WTC11 (cell line): ENCODE results near the gene DISC1. TPM values are rescaled to one million over a fixed set of nuclear protein-coding genes. Genes with fewer than 3 reads are reported as not detected.

ENCODE experiments used
- ATAC-seq: fragments of 200-7000 bp; cut with Tn5 transposase; 2 replicates; pipeline ENCODE4 v1.10.0; 2021; ENCODE audit warnings: mild to moderate bottlenecking, moderate library complexity
- CTCF ChIA-PET: fragments of 300-600 bp; sonication (Branson Sonifier 250); formaldehyde crosslinking; loops from one replicate; lab custom pipeline; 2021; ENCODE audit warnings: antibody characterized with exemption; lab: Charles Lee
- POLR2A ChIA-PET: fragments of 350-600 bp; sonication (Branson Sonifier 250); formaldehyde crosslinking; loops from one replicate; lab custom pipeline; 2021; ENCODE audit warnings: antibody characterized with exemption; lab: Charles Lee
- DNase-seq: peaks from one replicate; pipeline ENCODE4 v3.0.0; 2021; ENCODE audit warnings: low spot score
- H3K27ac Mint-ChIP-seq: 2 replicates; pipeline ENCODE4 v1.8.0; 2021; ENCODE audit warnings: mixed read lengths
- H3K27me3 Mint-ChIP-seq: 2 replicates; pipeline ENCODE4 v1.8.0; 2021; ENCODE audit warnings: low read depth, mild to moderate bottlenecking, moderate library complexity, mixed read lengths
- H3K36me3 Mint-ChIP-seq: 2 replicates; pipeline ENCODE4 v1.8.0; 2021; ENCODE audit warnings: mixed read lengths
- H3K4me1 Mint-ChIP-seq: 2 replicates; pipeline ENCODE4 v1.8.0; 2022; ENCODE audit warnings: mixed read lengths
- H3K4me3 Mint-ChIP-seq: 2 replicates; pipeline ENCODE4 v1.8.0; 2021; ENCODE audit warnings: mild to moderate bottlenecking, moderate library complexity, mixed read lengths
- H3K9me3 Mint-ChIP-seq: 2 replicates; pipeline ENCODE4 v1.8.0; 2021; ENCODE audit warnings: mixed read lengths
- ATF1 ChIP-seq: sonication (generic); formaldehyde crosslinking; IDR thresholded peaks from 2 replicates; pipeline ENCODE4 v1.8.1; 2023; ENCODE audit warnings: mild to moderate bottlenecking, moderate library complexity, missing genetic modification reagents
- CREB1 ChIP-seq: sonication (generic); formaldehyde crosslinking; IDR thresholded peaks from 2 replicates; pipeline ENCODE4 v1.8.0; 2023; ENCODE audit warnings: mild to moderate bottlenecking, missing genetic modification reagents
- FOXK1 ChIP-seq: sonication (generic); formaldehyde crosslinking; IDR thresholded peaks from 2 replicates; pipeline ENCODE4 v1.8.0; 2022; ENCODE audit warnings: mild to moderate bottlenecking, moderate library complexity, missing genetic modification reagents
- FOXP1 ChIP-seq: sonication (generic); formaldehyde crosslinking; IDR thresholded peaks from 2 replicates; pipeline ENCODE4 v1.8.0; 2022; ENCODE audit warnings: missing genetic modification reagents, mild to moderate bottlenecking, moderate library complexity, borderline replicate concordance
- GABPB1 ChIP-seq: sonication (generic); formaldehyde crosslinking; IDR thresholded peaks from 2 replicates; pipeline ENCODE4 v1.8.1; 2023; ENCODE audit warnings: mild to moderate bottlenecking, missing genetic modification reagents
- JUN ChIP-seq: sonication (generic); formaldehyde crosslinking; IDR thresholded peaks from 2 replicates; pipeline ENCODE4 v1.8.0; 2023; ENCODE audit warnings: mild to moderate bottlenecking, missing genetic modification reagents
- NR3C1 ChIP-seq: sonication (generic); formaldehyde crosslinking; conservative IDR thresholded peaks from 2 replicates; pipeline ENCODE4 v1.8.1; 2023; ENCODE audit warnings: low read depth, mild to moderate bottlenecking, missing genetic modification reagents
- PRRX2 ChIP-seq: fragments of 250-450 bp; sonication (Bioruptor Pico); IDR thresholded peaks from 2 replicates; pipeline ENCODE4 v1.8.0; 2021; ENCODE audit warnings: mild to moderate bottlenecking
- SMAD4 ChIP-seq: sonication (generic); formaldehyde crosslinking; IDR thresholded peaks from 2 replicates; pipeline ENCODE4 v1.8.0; 2022; ENCODE audit warnings: mild to moderate bottlenecking, missing genetic modification reagents
- TCF7 ChIP-seq: sonication (generic); formaldehyde crosslinking; IDR thresholded peaks from 2 replicates; pipeline ENCODE4 v1.8.0; 2022; ENCODE audit warnings: mild to moderate bottlenecking, low read depth, missing genetic modification reagents, moderate library complexity
- USF2 ChIP-seq: sonication (generic); formaldehyde crosslinking; IDR thresholded peaks from 2 replicates; pipeline ENCODE4 v1.8.1; 2023; ENCODE audit warnings: mild to moderate bottlenecking, missing genetic modification reagents, moderate library complexity
- ZBTB21 ChIP-seq: sonication (generic); formaldehyde crosslinking; IDR thresholded peaks from 2 replicates; pipeline ENCODE4 v1.8.1; 2023; ENCODE audit warnings: mild to moderate bottlenecking, missing genetic modification reagents, borderline replicate concordance
- ZNF281 ChIP-seq: sonication (generic); formaldehyde crosslinking; IDR thresholded peaks from 2 replicates; pipeline ENCODE4 v1.8.0; 2023; ENCODE audit warnings: mild to moderate bottlenecking, missing genetic modification reagents
- ZNF317 ChIP-seq: sonication (generic); formaldehyde crosslinking; IDR thresholded peaks from 2 replicates; pipeline ENCODE4 v1.8.1; 2023; ENCODE audit warnings: low read depth, mild to moderate bottlenecking, moderate library complexity, missing genetic modification reagents, borderline replicate concordance
- ZNF423 ChIP-seq: fragments of 250-450 bp; sonication (Bioruptor Pico); IDR thresholded peaks from 2 replicates; pipeline ENCODE4 v2.1.2; 2022; ENCODE audit warnings: mild to moderate bottlenecking, moderate library complexity
- ZNF671 ChIP-seq: fragments of 250-450 bp; sonication (Bioruptor Pico); IDR thresholded peaks from 2 replicates; pipeline ENCODE4 v1.8.0; 2021; ENCODE audit warnings: mild to moderate bottlenecking
- total RNA-seq: library from RNA; stranded (reverse); gene quantifications from 3 replicates; pipeline ENCODE4 v1.2.3, GENCODE V29; 2021
- TF ChIP-seq, protein P1 (sequence below): sonication (generic); formaldehyde crosslinking; IDR thresholded peaks from 2 replicates; pipeline ENCODE4 v1.8.0; 2022; ENCODE audit warnings: mild to moderate bottlenecking, missing genetic modification reagents
- TF ChIP-seq, protein P2 (sequence below): fragments of 250-450 bp; sonication (Bioruptor Pico); IDR thresholded peaks from 2 replicates; pipeline ENCODE4 v1.8.0; 2021; ENCODE audit warnings: mild to moderate bottlenecking
- TF ChIP-seq, protein P3 (sequence below): sonication (generic); formaldehyde crosslinking; IDR thresholded peaks from 2 replicates; pipeline ENCODE4 v1.8.0; 2022; ENCODE audit warnings: mild to moderate bottlenecking, missing genetic modification reagents
- TF ChIP-seq, protein P4 (sequence below): sonication (generic); formaldehyde crosslinking; IDR thresholded peaks from 2 replicates; pipeline ENCODE4 v1.8.1; 2022; ENCODE audit warnings: mild to moderate bottlenecking, missing genetic modification reagents, moderate library complexity, borderline replicate concordance

DISC1 gene
- total RNA-seq, 1 experiment from 2014 or later, result 5.5 TPM

GRCh38 chr1:232049335-232049734 is 422.7 kb downstream of the DISC1 start:
- H3K36me3 Mint-ChIP-seq, result no peaks in the 10 kb centered on the region; the same call in 1 of the 2 replicates
- 0 out of 2 replicates have a peak, but pooled peaks cover 3% of the 10 kb centered on the region for H3K27me3 Mint-ChIP-seq
- ChIA-PET POLR2A (no interaction called here), CTCF (no interaction called here)
- ATAC-seq (no peak), DNase-seq (no peak)
- H3K27ac Mint-ChIP-seq, result no peak overlapping the region
- H3K4me1 Mint-ChIP-seq, result peaks cover 34% of the 10 kb centered on the region
- H3K4me3 Mint-ChIP-seq, result no peak overlapping the region
- TF ChIP-seq, protein P1, sequence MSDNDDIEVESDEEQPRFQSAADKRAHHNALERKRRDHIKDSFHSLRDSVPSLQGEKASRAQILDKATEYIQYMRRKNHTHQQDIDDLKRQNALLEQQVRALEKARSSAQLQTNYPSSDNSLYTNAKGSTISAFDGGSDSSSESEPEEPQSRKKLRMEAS, result no peak
- TF ChIP-seq PRRX2 (CRISPR knock-in tag), result no peak
- no peak for TF ChIP-seq FOXK1 (CRISPR knock-in tag)
- TF ChIP-seq, protein P2, sequence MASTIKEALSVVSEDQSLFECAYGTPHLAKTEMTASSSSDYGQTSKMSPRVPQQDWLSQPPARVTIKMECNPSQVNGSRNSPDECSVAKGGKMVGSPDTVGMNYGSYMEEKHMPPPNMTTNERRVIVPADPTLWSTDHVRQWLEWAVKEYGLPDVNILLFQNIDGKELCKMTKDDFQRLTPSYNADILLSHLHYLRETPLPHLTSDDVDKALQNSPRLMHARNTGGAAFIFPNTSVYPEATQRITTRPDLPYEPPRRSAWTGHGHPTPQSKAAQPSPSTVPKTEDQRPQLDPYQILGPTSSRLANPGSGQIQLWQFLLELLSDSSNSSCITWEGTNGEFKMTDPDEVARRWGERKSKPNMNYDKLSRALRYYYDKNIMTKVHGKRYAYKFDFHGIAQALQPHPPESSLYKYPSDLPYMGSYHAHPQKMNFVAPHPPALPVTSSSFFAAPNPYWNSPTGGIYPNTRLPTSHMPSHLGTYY (CRISPR knock-in tag), result no peak
- no peak for TF ChIP-seq NR3C1 (CRISPR knock-in tag)
- TF ChIP-seq, protein P3, sequence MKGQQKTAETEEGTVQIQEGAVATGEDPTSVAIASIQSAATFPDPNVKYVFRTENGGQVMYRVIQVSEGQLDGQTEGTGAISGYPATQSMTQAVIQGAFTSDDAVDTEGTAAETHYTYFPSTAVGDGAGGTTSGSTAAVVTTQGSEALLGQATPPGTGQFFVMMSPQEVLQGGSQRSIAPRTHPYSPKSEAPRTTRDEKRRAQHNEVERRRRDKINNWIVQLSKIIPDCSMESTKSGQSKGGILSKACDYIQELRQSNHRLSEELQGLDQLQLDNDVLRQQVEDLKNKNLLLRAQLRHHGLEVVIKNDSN (CRISPR knock-in tag), result no peak
- TF ChIP-seq FOXP1 (CRISPR knock-in tag), result no peak
- TF ChIP-seq ZNF317, result no peak
- TF ChIP-seq, protein P4, sequence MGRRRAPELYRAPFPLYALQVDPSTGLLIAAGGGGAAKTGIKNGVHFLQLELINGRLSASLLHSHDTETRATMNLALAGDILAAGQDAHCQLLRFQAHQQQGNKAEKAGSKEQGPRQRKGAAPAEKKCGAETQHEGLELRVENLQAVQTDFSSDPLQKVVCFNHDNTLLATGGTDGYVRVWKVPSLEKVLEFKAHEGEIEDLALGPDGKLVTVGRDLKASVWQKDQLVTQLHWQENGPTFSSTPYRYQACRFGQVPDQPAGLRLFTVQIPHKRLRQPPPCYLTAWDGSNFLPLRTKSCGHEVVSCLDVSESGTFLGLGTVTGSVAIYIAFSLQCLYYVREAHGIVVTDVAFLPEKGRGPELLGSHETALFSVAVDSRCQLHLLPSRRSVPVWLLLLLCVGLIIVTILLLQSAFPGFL (CRISPR knock-in tag), result no peak
- no peak for TF ChIP-seq ZNF281
- TF ChIP-seq ZNF423, result no peak
- peaks cover 14% of the 10 kb centered on the region for H3K9me3 Mint-ChIP-seq

DNA sequence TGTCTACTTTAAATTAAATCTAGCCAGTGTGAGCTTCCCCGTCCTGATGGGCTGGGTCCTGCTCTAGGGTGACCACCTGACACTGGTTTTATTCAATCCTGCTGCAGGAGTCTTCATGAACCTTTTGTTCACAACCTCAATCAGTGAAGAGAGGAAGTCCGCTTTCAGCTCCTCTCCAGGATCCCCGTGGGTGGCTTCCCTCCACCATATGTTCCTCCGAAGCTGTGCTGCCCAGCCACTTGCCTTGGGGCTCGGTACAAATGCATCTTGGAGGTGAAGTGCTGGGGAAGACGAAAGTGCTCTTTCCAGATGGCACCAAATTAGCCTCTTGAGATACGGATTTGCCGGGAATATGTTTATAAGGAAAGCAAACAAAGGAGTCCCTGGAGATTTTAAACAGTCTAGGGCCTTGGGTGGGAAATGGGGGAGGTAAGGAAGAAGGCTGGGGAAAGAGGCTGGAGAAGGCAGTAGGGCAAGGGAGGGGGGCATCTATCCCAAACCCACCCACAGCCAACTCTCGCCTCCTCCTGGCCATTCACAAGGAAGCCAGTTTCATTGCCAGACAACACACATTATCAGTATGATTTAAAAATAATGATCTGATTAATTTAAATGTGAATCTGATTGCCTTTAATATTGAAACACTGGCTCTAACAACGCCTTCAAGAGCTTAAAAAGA is 430.8 kb downstream of the DISC1 start:
- POLR2A ChIA-PET, result no interaction called here
- Mint-ChIP-seq H3K27ac (no peak overlapping the region), H3K4me3 (no peak overlapping the region), H3K9me3 (peaks cover 11% of the 10 kb centered on the region), H3K27me3 (peaks cover 33% of the 10 kb centered on the region), H3K36me3 (no peaks in the 10 kb centered on the region; the same call in 1 of the 2 replicates), H3K4me1 (peaks cover 33% of the 10 kb centered on the region)
- peak; percentile 76 for ATAC-seq
- CTCF ChIA-PET, result no interaction called here
- TF ChIP-seq, protein P3 (CRISPR knock-in tag), result no peak
- peak; percentile 34 for TF ChIP-seq USF2 (CRISPR knock-in tag)
- no peak for DNase-seq

GRCh38 chr1:232057896-232058274 is 431.3 kb downstream of the DISC1 start:
- H3K4me1 Mint-ChIP-seq, result peaks cover 37% of the 10 kb centered on the region
- ChIA-PET CTCF (no interaction called here), POLR2A (no interaction called here)
- peaks cover 7% of the 10 kb centered on the region for H3K9me3 Mint-ChIP-seq
- no peak overlapping the region for H3K27ac Mint-ChIP-seq
- no peak for ATAC-seq
- peaks cover 38% of the 10 kb centered on the region for H3K27me3 Mint-ChIP-seq
- no peak for DNase-seq
- H3K4me3 Mint-ChIP-seq, result no peak overlapping the region
- no peaks in the 10 kb centered on the region; the same call in 1 of the 2 replicates for H3K36me3 Mint-ChIP-seq
- TF ChIP-seq, protein P2 (CRISPR knock-in tag), result no peak
- TF ChIP-seq ATF1 (CRISPR knock-in tag), result no peak
- no peak for TF ChIP-seq GABPB1 (CRISPR knock-in tag)
- TF ChIP-seq TCF7 (CRISPR knock-in tag), result no peak
- TF ChIP-seq CREB1 (CRISPR knock-in tag), result no peak
- TF ChIP-seq ZNF671 (CRISPR knock-in tag), result no peak
- no peak for TF ChIP-seq SMAD4 (CRISPR knock-in tag)
- TF ChIP-seq ZBTB21, result no peak
- TF ChIP-seq JUN (CRISPR knock-in tag), result no peak
